ENCODE measurements around the gene DYNC2LI1.

GRCh38 chr2:43759195-43759594 is 14.6 kb upstream of the DYNC2LI1 start:
- TF ChIP-seq CTCF (IDR thresholded peaks at IDR 0.05), result no peak
- no peak for TF ChIP-seq EP300 (IDR thresholded peaks at IDR 0.05)
- no peak for TF ChIP-seq POLR2A (IDR thresholded peaks at IDR 0.05)
- no peak for TF ChIP-seq POLR2AphosphoS5 (IDR thresholded peaks at IDR 0.05)
